DMS 273 treated with DMSO at 0.1 percent for 48 hours (cell line): ENCODE measurements around the gene LAMA3.

Experiments
- DNase-seq: peaks from one replicate; lab custom pipeline; 2025; lab: John Stamatoyannopoulos, UW

LAMA3 gene

GRCh38 chr18:23910032-23910431 lies 220.8 kb downstream of the LAMA3 start:
- DNase-seq: no peak

- no peak for DNase-seq
Measured at GRCh38 chr18:23912356-23912755, 223.1 kb downstream of the LAMA3 start.

- DNase-seq: no peak
Measured at GRCh38 chr18:23916338-23916737, 227.1 kb downstream of the LAMA3 start.

- no peak for DNase-seq
Measured at GRCh38 chr18:23918395-23919032, 229.3 kb downstream of the LAMA3 start.

- DNase-seq: no peak
Measured at GRCh38 chr18:23920054-23920453, 230.8 kb downstream of the LAMA3 start.

GRCh38 chr18:23921716-23922285 lies 232.5 kb downstream of the LAMA3 start:
- DNase-seq: no peak

GRCh38 chr18:23922939-23923338 lies 233.7 kb downstream of the LAMA3 start:
- no peak for DNase-seq

- DNase-seq: no peak
Measured at GRCh38 chr18:23924813-23925212, 235.6 kb downstream of the LAMA3 start.

GRCh38 chr18:23926571-23926970 lies 237.3 kb downstream of the LAMA3 start:
- no peak for DNase-seq

- no peak for DNase-seq
Measured at GRCh38 chr18:23927821-23928746, 238.8 kb downstream of the LAMA3 start.

- DNase-seq: no peak
Measured at GRCh38 chr18:23929362-23929930, 240.2 kb downstream of the LAMA3 start.

GRCh38 chr18:23930002-23930401 lies 240.7 kb downstream of the LAMA3 start:
- no peak for DNase-seq

- no peak for DNase-seq
Measured at GRCh38 chr18:23932385-23933067, 243.3 kb downstream of the LAMA3 start.

GRCh38 chr18:23933407-23933806 lies 244.2 kb downstream of the LAMA3 start:
- DNase-seq: no peak

GRCh38 chr18:23934252-23934651 lies 245.0 kb downstream of the LAMA3 start:
- DNase-seq: no peak

GRCh38 chr18:23934863-23935262 lies 245.6 kb downstream of the LAMA3 start:
- DNase-seq: no peak

GRCh38 chr18:23935804-23936203 lies 246.6 kb downstream of the LAMA3 start:
- DNase-seq: no peak

- DNase-seq: no peak
Measured at GRCh38 chr18:23936381-23936958, 247.2 kb downstream of the LAMA3 start.

- DNase-seq: no peak
Measured at GRCh38 chr18:23938043-23938756, 248.9 kb downstream of the LAMA3 start.

- no peak for DNase-seq
Measured at GRCh38 chr18:23938901-23939341, 249.7 kb downstream of the LAMA3 start.

- DNase-seq: no peak
Measured at GRCh38 chr18:23939366-23939765, 250.1 kb downstream of the LAMA3 start.
